GM12874 (cell line): ENCODE data around the gene TEK.

Source experiments
- TF ChIP-seq, protein P1 (sequence below): IDR thresholded peaks from 2 replicates; pipeline ENCODE4 v1.5.1; 2011; ENCODE audit warnings: low read depth, mild to moderate bottlenecking, control low read depth, low read length, moderate library complexity; ENCODE audit not compliant: insufficient read depth

Gene TEK

DNA sequence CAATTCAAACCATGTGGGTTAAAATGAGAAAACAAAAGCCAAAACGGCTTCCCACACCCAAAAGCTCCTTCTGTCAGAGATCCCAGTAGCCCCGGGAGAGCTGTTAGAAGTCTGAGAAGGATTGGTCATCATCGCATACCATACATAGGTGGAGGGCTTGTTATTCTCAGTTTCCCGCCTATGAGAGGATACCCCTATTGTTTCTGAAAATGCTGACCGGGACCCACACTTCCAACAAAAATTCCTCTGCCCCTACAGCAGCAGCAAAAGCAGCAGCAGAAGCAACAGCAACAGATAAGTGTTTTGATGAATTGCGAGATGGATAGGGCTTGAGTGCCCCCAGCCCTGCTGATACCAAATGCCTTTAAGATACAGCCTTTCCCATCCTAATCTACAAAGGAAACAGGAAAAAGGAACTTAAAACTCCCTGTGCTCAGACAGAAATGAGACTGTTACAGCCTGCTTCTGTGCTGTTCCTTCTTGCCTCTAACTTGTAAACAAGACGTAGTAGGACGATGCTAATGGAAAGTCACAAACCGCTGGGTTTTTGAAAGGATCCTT, at the start of gene TEK:
Gene TEK (plus strand): TSS at position 245 of the 561 bp plus-strand sequence. CDS start 366 bp downstream, outside the sequence.
- TF ChIP-seq, protein P1, sequence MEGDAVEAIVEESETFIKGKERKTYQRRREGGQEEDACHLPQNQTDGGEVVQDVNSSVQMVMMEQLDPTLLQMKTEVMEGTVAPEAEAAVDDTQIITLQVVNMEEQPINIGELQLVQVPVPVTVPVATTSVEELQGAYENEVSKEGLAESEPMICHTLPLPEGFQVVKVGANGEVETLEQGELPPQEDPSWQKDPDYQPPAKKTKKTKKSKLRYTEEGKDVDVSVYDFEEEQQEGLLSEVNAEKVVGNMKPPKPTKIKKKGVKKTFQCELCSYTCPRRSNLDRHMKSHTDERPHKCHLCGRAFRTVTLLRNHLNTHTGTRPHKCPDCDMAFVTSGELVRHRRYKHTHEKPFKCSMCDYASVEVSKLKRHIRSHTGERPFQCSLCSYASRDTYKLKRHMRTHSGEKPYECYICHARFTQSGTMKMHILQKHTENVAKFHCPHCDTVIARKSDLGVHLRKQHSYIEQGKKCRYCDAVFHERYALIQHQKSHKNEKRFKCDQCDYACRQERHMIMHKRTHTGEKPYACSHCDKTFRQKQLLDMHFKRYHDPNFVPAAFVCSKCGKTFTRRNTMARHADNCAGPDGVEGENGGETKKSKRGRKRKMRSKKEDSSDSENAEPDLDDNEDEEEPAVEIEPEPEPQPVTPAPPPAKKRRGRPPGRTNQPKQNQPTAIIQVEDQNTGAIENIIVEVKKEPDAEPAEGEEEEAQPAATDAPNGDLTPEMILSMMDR = no peak

DNA sequence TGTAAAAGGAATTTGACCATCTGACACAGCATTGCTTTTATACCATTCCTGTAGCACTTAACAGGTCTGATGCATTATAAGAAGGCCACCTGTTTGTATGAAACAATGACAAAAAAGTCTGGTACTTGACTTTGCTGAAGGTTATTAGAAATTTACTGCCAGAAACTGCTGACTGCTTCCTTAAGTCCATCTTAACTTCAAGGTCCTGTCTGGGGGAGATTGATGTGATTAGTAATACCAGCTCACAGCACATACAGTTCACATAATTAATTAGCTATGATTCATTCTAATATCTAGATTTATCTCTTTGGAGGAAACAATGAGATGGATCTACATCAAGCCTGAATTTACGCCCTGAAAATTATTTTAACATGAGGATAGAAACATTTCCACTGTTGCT, 49.6 kb upstream of the TEK start:
- TF ChIP-seq, protein P1 = no peak

DNA sequence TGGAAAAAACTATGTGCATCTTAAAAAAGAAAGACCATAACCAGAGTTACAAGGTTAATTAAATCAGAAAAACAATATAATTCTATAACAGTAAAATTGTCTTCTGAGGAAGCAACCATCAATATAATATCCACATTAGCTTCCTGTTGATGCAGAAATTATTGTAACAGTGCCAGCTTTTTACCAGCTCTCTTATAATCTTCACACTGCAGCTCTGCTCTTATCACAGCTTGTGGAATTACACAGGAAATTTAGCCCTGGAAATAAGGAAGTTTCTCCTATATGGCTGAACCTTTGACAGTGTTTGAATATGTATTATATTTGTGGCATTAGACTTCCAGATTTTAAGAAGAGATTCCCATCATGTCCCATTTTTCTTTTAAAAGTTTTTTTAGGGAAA, 49.1 kb upstream of the TEK start:
- TF ChIP-seq, protein P1 = no peak

DNA sequence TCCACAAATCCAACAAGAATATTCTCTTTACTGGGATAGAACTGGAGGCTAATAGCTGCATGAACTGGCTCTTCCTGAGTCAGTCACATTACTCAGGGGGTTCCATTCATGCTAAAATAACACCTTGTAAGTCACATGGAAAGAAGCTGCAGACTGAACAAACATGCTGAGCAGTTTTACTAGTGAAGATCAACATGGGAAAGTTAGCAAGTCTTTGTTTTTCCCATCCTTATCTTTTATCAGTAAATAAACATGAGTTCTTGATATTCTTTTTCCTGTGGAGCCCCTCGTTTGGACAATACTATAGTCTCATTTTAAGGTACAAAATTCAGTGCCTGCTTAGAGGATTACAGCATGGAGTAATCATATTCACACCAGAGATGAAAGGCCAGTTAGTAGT, 43.7 kb upstream of the TEK start:
- TF ChIP-seq, protein P1 = no peak

DNA sequence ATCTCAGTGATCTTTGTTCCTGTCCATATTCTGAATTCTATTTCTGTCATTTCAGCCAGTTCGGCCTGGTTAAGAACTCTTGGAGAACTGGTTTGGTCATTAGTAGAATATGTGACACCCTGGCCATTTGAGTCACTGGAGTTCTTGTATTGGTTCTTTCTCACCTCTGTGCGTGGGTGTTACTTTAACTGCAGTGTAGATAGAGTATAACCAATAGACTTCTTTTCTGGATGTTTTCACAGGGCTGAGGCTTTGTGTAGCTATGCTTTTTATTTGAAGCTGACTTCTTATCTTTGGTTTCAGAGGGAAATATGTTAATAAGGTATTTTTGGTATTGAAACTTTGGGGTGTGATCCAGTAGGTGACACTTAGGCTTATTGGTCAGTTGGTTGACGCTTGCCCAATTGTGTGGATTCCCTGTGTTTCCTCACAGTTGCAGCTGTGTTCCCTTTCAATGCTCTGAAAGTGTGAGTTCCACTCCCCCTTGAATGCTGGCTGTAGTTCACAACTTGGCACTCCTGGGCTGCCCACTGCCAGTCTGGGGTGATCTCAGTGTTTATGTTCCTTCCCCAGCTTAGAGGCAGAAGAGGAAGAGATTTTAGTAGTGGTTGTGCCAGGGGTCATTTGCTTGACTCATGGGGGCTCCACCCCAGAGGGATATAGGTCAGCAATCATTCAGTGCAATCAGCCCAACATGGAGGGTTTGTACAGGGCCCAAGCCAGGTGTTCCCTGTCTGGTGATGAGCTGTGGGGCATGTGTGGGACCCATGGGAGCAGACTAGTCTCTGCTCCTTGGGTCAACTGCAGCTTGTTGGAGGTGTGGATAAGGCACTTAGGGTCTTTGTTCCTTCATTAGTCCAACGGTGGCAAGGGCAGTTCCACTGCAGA, 34.9 kb upstream of the TEK start:
- TF ChIP-seq, protein P1 = no peak

DNA sequence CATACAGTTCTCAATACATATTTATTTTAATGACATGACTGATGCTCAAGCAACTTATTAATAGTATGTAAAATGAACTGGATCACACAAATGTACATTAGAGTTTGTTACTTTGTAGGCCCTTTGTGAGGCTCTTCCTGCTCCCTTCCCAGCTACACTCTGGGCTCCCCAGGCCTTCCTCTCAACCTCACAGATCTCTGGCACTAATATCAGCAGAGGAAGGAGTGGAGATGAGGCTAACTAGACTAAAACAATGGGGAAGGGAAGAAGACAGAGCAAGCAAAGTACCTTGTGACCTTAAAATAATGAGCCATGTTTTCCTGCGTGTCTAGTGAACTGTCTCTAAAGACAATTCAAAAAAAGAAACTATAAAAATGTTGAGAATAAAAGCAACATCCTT, 30.3 kb upstream of the TEK start:
- TF ChIP-seq, protein P1 = no peak

DNA sequence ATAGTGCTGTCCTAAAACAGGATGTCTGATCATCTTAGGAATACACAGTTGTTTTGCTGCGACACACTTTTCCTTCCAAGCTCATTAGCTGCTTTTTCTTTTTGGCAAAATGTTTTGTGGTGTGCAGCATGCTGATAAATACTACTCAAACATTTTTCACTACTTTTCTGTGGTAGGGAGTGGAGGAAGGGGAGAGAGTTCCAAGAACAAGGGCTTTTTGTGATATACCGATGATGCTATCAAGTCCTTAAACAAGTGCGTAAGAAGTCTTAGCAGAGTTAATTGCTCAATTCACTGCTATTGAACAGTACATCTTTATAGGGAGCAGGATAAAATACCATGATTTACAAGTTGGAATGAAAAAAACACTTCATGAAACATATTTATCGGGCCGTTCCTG, 23.6 kb upstream of the TEK start:
- TF ChIP-seq, protein P1 = no peak
